ENCODE results near the gene C17orf107.
"Not testable (repeated sequence)": the region's sequence is repeated elsewhere in the genome, so short reads cannot be mapped to it uniquely, and the experiment has no call there.

The C17orf107 gene

DNA sequence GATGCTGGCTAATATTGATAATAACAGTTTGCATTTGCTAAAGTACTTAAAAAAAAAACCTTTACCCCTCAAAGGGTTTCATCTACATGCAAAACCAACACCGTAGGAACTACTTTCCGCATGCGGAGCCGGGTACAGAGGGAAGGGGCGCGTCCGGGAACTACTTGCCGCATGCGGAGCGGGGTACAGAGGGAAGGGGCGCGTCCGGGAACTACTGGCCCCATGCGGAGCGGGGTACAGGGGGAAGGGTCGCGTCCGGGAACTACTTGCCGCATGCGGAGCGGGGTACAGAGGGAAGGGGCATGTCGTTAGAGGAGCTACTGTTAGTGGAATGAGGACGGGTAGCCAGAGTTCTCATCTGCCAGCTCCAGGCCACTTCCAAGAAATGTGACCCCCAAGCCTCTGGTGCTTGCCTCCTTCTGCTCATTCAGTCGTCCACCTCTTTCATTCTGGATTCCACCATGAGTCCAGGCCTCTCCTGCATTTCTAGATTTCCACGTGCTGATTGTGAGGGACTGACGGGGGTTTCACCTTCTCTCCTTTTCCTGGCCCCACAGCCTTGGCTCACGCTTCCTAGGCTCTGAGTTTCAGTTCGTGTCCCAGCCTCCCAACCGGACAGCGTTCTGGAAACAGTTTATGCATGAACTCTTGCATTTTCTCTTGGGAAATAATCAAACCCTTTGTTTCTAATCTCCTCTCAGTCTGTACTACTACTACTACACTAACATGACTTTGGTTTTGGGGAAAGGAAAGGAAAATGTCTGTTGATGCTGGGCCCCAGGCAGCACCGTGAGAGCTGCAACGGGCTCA, 39.3 kb upstream of the C17orf107 start:
- peaks cover 8% of the 10 kb centered on the region for H3K36me3 ChIP-seq (ENCODE audit: control insufficient read depth, insufficient read depth, low read length)
- H3K27me3 ChIP-seq (ENCODE audit: control insufficient read depth, insufficient read depth, low read length): no peaks in the 10 kb centered on the region
- H3K9ac ChIP-seq (ENCODE audit: low read length): no peak overlapping the region
- peaks cover 8% of the 10 kb centered on the region for H3K4me1 ChIP-seq (ENCODE audit: control insufficient read depth, insufficient read depth, low read length)
- no peak overlapping the region for H3K4me3 ChIP-seq (ENCODE audit: low read length)
- no peak overlapping the region for H3K27ac ChIP-seq (ENCODE audit: low read depth, low read length)

DNA sequence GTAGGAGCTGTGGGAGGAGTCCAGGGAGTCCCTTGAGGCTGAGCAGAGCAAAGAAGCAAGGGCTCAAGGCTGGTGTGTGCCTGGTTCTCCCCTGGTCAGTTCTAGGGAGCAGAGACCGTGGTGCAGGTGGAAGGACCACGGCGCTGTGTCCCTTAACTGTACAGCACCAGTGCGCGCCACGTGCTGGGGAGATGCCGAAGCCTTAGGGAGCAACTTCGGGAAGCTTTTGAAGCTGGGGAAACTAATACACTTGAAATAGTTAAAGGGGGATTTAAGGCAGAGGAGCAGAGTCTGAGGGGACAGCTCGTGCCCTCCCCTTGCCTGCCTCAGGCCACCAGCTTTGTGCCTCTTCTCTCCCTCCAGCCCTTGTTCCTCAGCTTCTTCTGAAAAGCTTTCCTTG, 38.7 kb upstream of the C17orf107 start:
- Histone ChIP-seq H3K4me1 (ENCODE audit: control insufficient read depth, insufficient read depth, low read length) (peaks cover 8% of the 10 kb centered on the region), H3K36me3 (ENCODE audit: control insufficient read depth, insufficient read depth, low read length) (peaks cover 8% of the 10 kb centered on the region), H3K9ac (ENCODE audit: low read length) (no peak overlapping the region), H3K27me3 (ENCODE audit: control insufficient read depth, insufficient read depth, low read length) (no peaks in the 10 kb centered on the region), H3K27ac (ENCODE audit: low read depth, low read length) (no peak overlapping the region), H3K4me3 (ENCODE audit: low read length) (no peak overlapping the region)

DNA sequence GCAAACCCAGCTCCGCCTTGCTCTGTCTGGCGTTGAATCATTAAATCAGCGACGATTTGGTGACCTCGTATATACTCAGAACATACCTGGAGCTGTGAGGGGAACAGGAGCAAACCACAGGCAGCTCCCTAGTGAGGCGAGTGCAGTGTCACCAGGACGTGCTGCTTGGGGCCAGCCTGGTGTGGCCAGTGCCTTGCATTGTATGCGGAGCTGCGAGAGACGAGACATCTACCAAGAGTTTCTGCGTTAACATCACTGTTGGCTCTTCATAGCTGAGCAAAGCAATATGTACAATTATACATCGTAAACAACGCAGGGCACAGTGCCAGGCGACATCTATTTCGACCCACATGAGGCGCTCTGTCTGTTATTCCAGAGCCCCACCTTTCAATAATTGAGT, 38.3 kb upstream of the C17orf107 start:
- H3K9ac ChIP-seq (ENCODE audit: low read length): no peak overlapping the region
- H3K27ac ChIP-seq (ENCODE audit: low read depth, low read length): no peak overlapping the region
- H3K4me1 ChIP-seq (ENCODE audit: control insufficient read depth, insufficient read depth, low read length): peaks cover 8% of the 10 kb centered on the region
- no peak overlapping the region for H3K4me3 ChIP-seq (ENCODE audit: low read length)
- H3K27me3 ChIP-seq (ENCODE audit: control insufficient read depth, insufficient read depth, low read length): no peaks in the 10 kb centered on the region
- H3K36me3 ChIP-seq (ENCODE audit: control insufficient read depth, insufficient read depth, low read length): peaks cover 7% of the 10 kb centered on the region

DNA sequence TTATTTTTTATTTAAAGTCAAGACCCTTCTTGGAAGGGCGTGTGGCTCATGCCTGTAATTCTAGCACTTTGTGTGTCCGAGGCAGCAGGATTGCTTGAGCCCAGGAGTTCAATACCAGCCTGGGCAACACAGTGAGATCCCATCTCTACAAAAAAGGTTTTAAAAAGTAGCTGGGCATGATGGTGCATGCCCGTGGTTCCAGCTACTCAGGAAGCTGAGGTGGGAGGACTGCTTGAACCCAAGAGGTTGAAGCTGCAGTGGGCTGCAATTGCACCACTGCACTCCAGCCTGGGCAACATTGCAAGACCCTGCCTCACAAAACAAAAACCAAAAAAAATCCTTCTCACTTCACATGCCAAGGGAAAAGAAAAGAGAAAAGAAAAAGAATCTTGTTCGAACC, 36.6 kb upstream of the C17orf107 start:
- Histone ChIP-seq H3K27ac (ENCODE audit: low read depth, low read length) (no peak overlapping the region), H3K9ac (ENCODE audit: low read length) (no peak overlapping the region), H3K4me3 (ENCODE audit: low read length) (no peak overlapping the region), H3K4me1 (ENCODE audit: control insufficient read depth, insufficient read depth, low read length) (peaks cover 8% of the 10 kb centered on the region), H3K36me3 (ENCODE audit: control insufficient read depth, insufficient read depth, low read length) (peaks cover 5% of the 10 kb centered on the region), H3K27me3 (ENCODE audit: control insufficient read depth, insufficient read depth, low read length) (no peaks in the 10 kb centered on the region)

DNA sequence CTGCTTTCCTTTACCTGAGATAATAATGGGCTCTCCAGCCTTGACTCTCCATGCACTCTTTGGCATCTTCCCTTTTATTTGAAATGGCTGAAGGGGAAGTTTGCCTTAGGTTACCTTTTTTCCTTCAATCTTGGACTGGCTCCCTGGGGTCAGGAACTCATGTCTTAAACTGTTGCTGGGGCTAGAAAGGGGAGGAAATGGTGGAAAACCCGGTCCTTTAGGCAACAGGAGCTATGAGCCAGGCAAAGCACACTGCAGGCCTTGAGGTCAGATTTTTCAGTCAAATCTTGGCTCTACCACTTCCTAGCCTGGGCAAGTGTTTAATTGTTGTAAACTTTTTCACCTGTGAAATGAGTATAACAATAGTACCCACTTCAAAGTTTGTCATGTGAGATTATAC, 36.0 kb upstream of the C17orf107 start:
- Histone ChIP-seq H3K9ac (ENCODE audit: low read length) (no peak overlapping the region), H3K4me1 (ENCODE audit: control insufficient read depth, insufficient read depth, low read length) (peaks cover 8% of the 10 kb centered on the region), H3K36me3 (ENCODE audit: control insufficient read depth, insufficient read depth, low read length) (peaks cover 5% of the 10 kb centered on the region), H3K27ac (ENCODE audit: low read depth, low read length) (no peak overlapping the region), H3K27me3 (ENCODE audit: control insufficient read depth, insufficient read depth, low read length) (no peaks in the 10 kb centered on the region), H3K4me3 (ENCODE audit: low read length) (no peak overlapping the region)

DNA sequence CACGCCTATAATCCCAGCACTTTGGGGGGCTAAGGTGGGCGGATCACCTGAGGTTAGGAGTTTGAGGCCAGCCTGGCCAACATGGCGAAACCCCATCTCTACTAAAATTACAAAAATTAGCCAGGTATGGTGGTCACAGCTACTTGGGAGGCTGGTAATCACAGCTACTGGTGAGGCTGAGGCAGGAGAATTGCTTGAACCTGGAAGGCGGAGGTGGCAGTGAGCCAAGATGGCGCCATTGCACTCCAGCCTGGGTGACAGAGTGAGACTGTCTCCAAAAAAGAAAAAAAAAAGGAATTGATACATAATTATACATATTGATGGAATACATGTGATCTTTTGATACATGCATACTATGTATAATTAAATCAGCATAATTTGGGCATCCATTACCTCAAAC, 31.8 kb upstream of the C17orf107 start:
- H3K4me3 ChIP-seq (ENCODE audit: low read length); H3K36me3 ChIP-seq (ENCODE audit: control insufficient read depth, insufficient read depth, low read length); H3K9ac ChIP-seq (ENCODE audit: low read length); H3K27me3 ChIP-seq (ENCODE audit: control insufficient read depth, insufficient read depth, low read length); H3K4me1 ChIP-seq (ENCODE audit: control insufficient read depth, insufficient read depth, low read length); H3K27ac ChIP-seq (ENCODE audit: low read depth, low read length): not testable (repeated sequence)

DNA sequence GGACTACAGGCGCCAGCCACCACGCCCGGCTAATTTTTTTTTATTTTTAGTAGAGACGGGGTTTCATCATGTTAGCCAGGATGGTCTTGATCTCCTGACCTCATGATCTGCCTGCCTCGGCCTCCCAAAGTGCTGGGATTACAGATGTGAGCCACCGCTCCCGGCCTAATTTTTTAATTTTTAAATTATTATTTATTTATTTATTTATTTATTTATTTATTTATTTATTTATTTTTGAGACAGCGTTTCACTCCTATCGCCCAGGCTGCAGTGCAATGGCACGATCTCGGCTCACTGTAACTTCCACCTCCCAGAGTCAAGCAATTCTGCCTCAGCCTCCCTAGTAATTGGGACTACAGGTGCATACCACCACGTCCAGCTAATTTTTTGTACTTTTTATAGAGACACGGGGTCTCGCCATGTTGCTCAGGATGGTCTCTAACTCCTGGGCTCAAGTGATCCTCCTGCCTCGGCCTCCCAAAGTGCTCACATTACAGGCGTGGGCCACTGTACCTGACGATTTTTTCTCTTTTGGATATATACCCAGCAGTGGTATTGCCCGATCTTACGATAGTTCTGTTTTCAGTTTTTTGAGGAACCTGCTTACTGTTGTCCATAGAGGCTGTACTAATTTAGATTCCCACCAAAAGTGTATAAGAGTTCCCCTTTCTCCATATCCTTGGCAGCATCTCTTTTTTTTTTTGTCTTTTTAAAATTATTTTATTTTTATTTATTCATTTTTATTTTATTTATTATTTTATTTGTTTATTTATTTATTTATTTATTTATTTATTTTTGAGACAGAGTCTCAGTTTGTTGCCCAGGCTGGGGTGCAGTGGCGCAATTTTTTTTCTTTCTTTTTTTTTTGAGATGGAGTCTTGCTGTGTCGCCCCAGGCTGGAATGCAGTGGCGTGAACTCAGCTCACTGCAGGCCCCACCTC, 30.0 kb upstream of the C17orf107 start:
- not testable (repeated sequence) for H3K27me3 ChIP-seq (ENCODE audit: control insufficient read depth, insufficient read depth, low read length); H3K4me3 ChIP-seq (ENCODE audit: low read length); H3K27ac ChIP-seq (ENCODE audit: low read depth, low read length); H3K4me1 ChIP-seq (ENCODE audit: control insufficient read depth, insufficient read depth, low read length); H3K9ac ChIP-seq (ENCODE audit: low read length); H3K36me3 ChIP-seq (ENCODE audit: control insufficient read depth, insufficient read depth, low read length)

DNA sequence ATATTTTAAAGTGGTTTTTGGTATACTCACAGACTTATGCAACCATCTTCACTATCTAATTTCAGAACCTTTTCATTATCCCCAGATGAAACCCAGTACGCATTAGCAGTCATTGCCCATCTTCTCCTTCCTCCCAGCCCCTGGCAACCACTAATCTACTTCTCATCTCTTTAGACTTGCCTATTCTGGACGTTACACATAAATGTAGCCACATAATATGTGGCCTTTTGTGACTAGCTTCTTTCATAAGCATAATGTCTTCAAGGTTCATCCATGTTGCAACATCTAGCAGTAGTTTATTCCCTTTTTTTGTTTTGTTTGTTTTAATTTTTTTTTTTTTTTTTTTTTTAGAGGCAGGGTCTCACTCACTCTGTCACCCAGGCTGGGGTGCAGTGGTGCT, 28.5 kb upstream of the C17orf107 start:
- Histone ChIP-seq H3K27ac (ENCODE audit: low read depth, low read length) (no peak overlapping the region), H3K4me3 (ENCODE audit: low read length) (no peak overlapping the region), H3K27me3 (ENCODE audit: control insufficient read depth, insufficient read depth, low read length) (no peaks in the 10 kb centered on the region), H3K9ac (ENCODE audit: low read length) (no peak overlapping the region), H3K36me3 (ENCODE audit: control insufficient read depth, insufficient read depth, low read length) (peaks cover 2% of the 10 kb centered on the region), H3K4me1 (ENCODE audit: control insufficient read depth, insufficient read depth, low read length) (no peaks in the 10 kb centered on the region)

DNA sequence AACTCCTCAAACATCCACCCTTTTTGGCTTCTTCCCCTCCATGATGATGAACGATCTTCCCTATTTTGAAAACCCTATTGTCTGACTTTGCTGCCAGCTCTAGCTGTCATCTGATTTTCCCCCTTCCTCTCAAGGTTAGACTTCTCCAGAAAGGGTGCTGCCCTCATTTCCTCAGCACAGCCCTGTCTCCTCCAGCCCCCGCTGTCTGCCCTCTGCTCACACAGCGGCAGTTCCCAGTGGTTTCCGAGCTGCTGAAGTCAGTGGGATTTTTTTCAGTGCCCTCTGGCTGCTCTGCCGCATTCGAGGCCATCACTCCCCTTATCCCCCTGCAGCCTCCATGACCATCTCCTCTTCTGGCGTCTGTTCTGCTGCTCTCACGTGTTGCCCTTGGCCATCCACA, 26.6 kb upstream of the C17orf107 start:
- no peaks in the 10 kb centered on the region for H3K27me3 ChIP-seq (ENCODE audit: control insufficient read depth, insufficient read depth, low read length)
- H3K9ac ChIP-seq (ENCODE audit: low read length): no peak overlapping the region
- H3K27ac ChIP-seq (ENCODE audit: low read depth, low read length): no peak overlapping the region
- H3K4me1 ChIP-seq (ENCODE audit: control insufficient read depth, insufficient read depth, low read length): no peaks in the 10 kb centered on the region
- no peak overlapping the region for H3K4me3 ChIP-seq (ENCODE audit: low read length)
- H3K36me3 ChIP-seq (ENCODE audit: control insufficient read depth, insufficient read depth, low read length): peaks cover 2% of the 10 kb centered on the region

DNA sequence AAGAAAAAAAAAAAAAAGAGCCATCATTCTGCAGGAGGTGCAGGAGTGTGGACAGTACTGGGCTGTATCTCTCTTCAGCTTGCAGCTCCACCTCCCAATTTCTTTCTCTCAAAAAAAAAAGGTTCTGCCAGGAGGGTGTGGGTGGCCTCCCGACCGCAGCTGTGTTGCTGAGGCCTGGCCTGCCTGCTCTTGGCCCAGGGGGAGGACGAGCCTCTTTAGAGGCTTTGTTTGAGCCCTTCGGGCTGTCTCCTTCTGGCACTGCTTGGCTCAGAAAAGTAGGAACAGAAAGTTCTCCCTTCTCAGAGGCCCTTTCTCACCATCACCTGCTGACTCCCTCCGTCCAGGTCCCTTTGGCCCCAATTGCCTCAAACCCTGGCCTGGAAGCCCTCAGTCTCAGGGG, 22.2 kb upstream of the C17orf107 start:
- Histone ChIP-seq H3K27ac (ENCODE audit: low read depth, low read length) (no peak overlapping the region), H3K4me3 (ENCODE audit: low read length) (no peak overlapping the region), H3K4me1 (ENCODE audit: control insufficient read depth, insufficient read depth, low read length) (no peaks in the 10 kb centered on the region), H3K27me3 (ENCODE audit: control insufficient read depth, insufficient read depth, low read length) (no peaks in the 10 kb centered on the region), H3K36me3 (ENCODE audit: control insufficient read depth, insufficient read depth, low read length) (peaks cover 12% of the 10 kb centered on the region), H3K9ac (ENCODE audit: low read length) (no peak overlapping the region)

DNA sequence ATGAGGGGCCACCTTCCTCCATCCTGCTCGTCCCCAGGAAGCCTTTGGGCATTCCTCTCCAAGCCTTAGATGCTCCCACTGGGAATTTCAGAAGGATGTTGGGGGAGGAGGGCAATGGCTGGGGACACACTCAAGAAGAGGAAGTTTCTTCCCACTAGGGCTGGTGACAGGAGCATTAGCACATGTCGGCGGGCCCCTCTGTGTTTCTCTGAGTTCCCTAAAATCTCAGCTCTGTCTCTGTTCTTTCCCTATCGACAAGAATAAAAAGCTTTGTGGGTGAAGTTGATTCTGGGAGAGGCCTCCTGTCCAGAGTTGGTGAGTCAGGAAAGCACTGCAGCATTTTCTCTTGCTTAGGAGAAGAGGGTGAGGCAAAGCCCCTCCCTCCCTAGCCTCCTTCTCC, 19.7 kb upstream of the C17orf107 start:
- Histone ChIP-seq H3K27me3 (ENCODE audit: control insufficient read depth, insufficient read depth, low read length) (no peaks in the 10 kb centered on the region), H3K4me1 (ENCODE audit: control insufficient read depth, insufficient read depth, low read length) (no peaks in the 10 kb centered on the region), H3K36me3 (ENCODE audit: control insufficient read depth, insufficient read depth, low read length) (peaks cover 14% of the 10 kb centered on the region), H3K4me3 (ENCODE audit: low read length) (no peak overlapping the region), H3K9ac (ENCODE audit: low read length) (no peak overlapping the region), H3K27ac (ENCODE audit: low read depth, low read length) (no peak overlapping the region)

DNA sequence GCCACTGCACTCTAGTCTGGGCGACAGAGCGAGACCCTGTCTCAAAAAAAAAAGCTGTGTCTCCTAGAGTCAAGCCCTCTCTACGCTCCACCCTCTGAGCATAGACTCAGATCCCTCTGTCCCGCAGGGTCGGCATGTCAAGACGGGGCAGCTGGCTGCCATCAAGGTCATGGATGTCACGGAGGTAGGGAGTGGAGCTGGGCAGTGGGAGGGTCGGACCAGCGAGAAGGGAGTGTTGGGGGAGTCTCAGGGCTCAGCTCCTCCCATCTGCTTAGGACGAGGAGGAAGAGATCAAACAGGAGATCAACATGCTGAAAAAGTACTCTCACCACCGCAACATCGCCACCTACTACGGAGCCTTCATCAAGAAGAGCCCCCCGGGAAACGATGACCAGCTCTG, 18.5 kb upstream of the C17orf107 start:
- Histone ChIP-seq H3K9ac (ENCODE audit: low read length) (no peak overlapping the region), H3K27ac (ENCODE audit: low read depth, low read length) (no peak overlapping the region), H3K27me3 (ENCODE audit: control insufficient read depth, insufficient read depth, low read length) (no peaks in the 10 kb centered on the region), H3K36me3 (ENCODE audit: control insufficient read depth, insufficient read depth, low read length) (peaks cover 23% of the 10 kb centered on the region), H3K4me3 (ENCODE audit: low read length) (no peak overlapping the region), H3K4me1 (ENCODE audit: control insufficient read depth, insufficient read depth, low read length) (no peaks in the 10 kb centered on the region)
